ENCODE data around the gene TMEM117. TPM values are rescaled to one million over a fixed set of nuclear protein-coding genes. Genes with fewer than 3 reads are reported as not detected.

The TMEM117 gene
- total and polyA plus RNA-seq, 2 donors (not counting 3 experiments of a cell fraction or from before 2014, with no cell fraction given): 1.2 to 3.8 TPM

- intact Hi-C loops (cut with micrococcal nuclease): no loop called here
- Histone ChIP-seq H3K4me3 (replicated peaks in 1 of 3; ENCODE audit: insufficient read depth in 1 of 3, low read depth in 1 of 3, low read length in 3 of 3) (no peak overlapping the region), H3K27me3 (ENCODE audit: control insufficient read depth in 2 of 2, insufficient read depth in 2 of 2, low read length in 2 of 2) (peaks cover 4 to 7% of the 10 kb centered on the region in 2 experiments), H3K4me2 (ENCODE audit: insufficient read depth, low read length) (no peak overlapping the region), H2AFZ (ENCODE audit: low read depth, low read length) (no peak overlapping the region), H3K79me2 (ENCODE audit: control insufficient read depth, insufficient read depth, low read length) (no peaks in the 10 kb centered on the region), H3K27ac (ENCODE audit: insufficient read depth, low read depth, low read length) (no peak overlapping the region), H3K9ac (replicated peaks; ENCODE audit: extremely low read depth, insufficient read depth, low read length) (no peak overlapping the region), H4K20me1 (replicated peaks; ENCODE audit: control insufficient read depth, extremely low read depth, insufficient read depth, low read length) (no peaks in the 10 kb centered on the region), H3K36me3 (ENCODE audit: control insufficient read depth in 2 of 2, extremely low read depth in 1 of 2, insufficient read depth in 2 of 2, low read length in 2 of 2) (no peaks in the 10 kb centered on the region), H3K9me3 (replicated peaks; ENCODE audit: control insufficient read depth, insufficient read depth, low read length) (no peaks in the 10 kb centered on the region), H3K9me1 (replicated peaks; ENCODE audit: control insufficient read depth, extremely low read depth, insufficient read depth, low read length) (no peaks in the 10 kb centered on the region), H3K4me1 (ENCODE audit: control insufficient read depth, extremely low read depth, insufficient read depth, low read length) (no peaks in the 10 kb centered on the region)
- CTCF ChIA-PET: interaction anchor here (2.1 kb wide), 1 partner anchor 10 kb away, joined by 8 read pairs; no protein-coding TSS in a partner anchor
- POLR2A ChIA-PET: no interaction called here
- no peak for FAIRE-seq
- TF ChIP-seq FOS (IDR thresholded peaks at IDR 0.05; ENCODE audit: borderline replicate concordance, insufficient read depth, low read length) (no peak), MAX (IDR thresholded peaks at IDR 0.05; ENCODE audit: insufficient read depth, insufficient read length) (no peak), POLR2A (IDR thresholded peaks at IDR 0.05; ENCODE audit: low read depth, low read length) (no peak), JUN (IDR thresholded peaks at IDR 0.05; ENCODE audit: borderline replicate concordance, insufficient read depth, insufficient read length, low read depth) (no peak), POLR2AphosphoS5 (IDR thresholded peaks at IDR 0.05; ENCODE audit: insufficient read depth, low read depth, low read length) (no peak), EZH2 (IDR thresholded peaks at IDR 0.05; ENCODE audit: borderline replicate concordance, low read depth, low read length, severe bottlenecking) (no peak), MYC (IDR thresholded peaks at IDR 0.05; ENCODE audit: low read depth, low read length) (no peak), CTCF (IDR thresholded peaks at IDR 0.05; ENCODE audit: extremely low read depth in 1 of 2, insufficient read depth in 1 of 2, low read depth in 1 of 2, low read length in 2 of 2) (no peak), GATA2 (IDR thresholded peaks at IDR 0.05; ENCODE audit: insufficient read depth, insufficient read length, low read depth, low read length) (no peak)
- BruUV-seq (replicated peaks): no TSS peak
- no peak for DNase-seq (ENCODE audit: low read depth, low spot score)
- dilution Hi-C loops (cut with MboI; ENCODE audit: extremely low pct_ligation_motif_present, low sequenced_read_pairs): no loop called here
These were observed 8.8 kb upstream of the TMEM117 start for GRCh38 chr12:43827093-43827492.

Measured in endothelial cell of umbilical vein (primary cell).